HG02571 (cell line): Measurements from ENCODE around the gene GADD45A.

Experiments used
- ATAC-seq: cut with Tn5 transposase; IDR thresholded peaks from one replicate; pipeline ENCODE4 v1.9.1; 2021; ENCODE audit warnings: mild to moderate bottlenecking, moderate library complexity; ENCODE audit not compliant: unreplicated experiment

GADD45A gene

DNA sequence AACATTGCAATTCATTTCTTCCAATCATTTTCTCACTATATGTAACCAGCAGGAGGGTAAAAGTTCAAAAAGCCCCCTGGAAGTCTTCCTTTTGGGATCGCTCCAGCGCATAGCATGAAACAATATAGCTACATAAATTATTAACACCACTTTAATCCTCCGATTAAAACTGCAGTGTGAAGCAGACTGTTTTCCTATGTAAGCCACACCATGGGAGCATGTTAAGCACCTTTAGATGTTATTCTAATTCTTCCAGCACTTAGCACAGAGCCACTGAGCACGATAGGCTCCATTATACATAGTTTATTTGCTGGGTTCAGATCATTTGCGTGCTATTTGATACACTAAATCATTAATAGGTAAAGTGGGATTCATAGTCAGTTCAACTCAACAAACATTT, 18.4 kb upstream of the GADD45A start:
- no peak for ATAC-seq

DNA sequence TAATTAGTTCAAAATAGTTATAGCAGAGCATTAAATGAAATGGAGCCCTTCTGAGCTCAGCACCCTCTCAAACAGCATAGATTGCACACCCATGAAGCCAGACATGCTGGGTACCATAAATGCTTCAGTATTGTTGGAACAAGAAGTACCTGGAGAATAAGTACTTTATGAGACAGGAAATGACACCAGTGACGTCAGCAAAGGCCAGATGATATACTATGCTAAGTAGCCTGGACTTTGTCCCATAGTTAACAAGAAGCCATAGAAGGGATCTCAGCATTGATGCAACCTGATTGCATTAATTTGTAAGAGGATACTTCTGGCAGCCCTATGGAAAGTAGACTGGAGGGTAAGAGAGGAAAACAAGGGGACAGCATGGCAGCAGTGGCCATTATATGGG, 16.3 kb upstream of the GADD45A start:
- no peak for ATAC-seq

DNA sequence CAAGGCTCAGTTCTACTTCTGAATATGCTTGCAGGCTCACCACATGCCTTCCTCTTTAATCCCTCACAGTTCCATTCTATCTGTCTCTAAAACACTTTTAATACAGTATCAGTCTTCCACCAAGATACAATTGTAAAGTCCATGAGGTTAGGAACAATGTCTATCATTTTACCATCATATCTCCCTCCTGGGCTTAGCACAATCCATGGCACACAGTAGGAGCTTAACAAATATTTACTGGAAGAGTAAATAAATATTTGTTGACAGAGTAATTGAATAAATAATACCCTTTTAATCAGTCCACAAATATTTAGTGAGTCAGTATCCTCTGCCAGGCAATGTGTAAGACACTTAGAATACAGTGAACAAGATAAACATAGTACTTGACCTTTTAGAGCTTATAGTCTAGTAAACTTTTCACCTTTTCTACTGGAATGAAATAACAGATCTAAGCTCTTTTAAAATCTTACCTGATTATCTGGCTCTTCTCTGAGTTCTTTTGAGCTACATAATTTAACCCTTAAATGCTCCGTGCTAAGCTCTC, 12.7 kb upstream of the GADD45A start:
- ATAC-seq = no peak

DNA sequence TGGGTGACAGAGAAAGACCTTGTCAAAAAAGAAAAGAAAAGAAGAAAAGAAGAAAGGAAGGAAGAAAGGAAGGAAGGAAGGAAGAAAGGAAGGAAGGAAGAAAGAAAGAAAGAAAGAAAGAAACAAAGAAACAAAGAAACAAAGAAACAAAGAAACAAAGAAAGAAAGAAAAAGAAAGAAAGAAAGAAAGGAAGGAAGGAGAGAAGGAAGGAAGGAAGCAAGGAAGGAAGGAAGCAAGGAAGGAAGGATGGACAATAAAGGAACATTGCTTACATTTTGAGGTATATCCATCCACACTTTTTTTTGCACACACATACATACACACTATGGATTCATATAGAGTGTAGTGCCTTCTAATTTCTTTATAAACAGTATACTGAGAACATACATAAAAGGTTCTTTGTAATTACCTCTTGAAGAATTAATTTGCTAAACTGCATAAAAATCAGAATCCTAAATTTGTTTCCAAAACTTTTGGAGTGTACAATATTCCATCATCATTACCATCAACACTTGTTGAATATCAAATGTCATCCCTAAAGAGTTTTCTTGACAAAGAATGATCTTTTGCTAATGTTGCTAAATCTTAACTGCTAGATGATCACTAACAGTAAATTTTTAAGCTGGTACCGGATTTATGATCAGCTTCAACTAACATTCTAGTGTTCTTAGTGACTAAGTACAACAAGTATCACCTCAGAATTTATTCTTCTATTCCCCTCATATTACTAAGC, 11.4 kb upstream of the GADD45A start:
- no peak for ATAC-seq

DNA sequence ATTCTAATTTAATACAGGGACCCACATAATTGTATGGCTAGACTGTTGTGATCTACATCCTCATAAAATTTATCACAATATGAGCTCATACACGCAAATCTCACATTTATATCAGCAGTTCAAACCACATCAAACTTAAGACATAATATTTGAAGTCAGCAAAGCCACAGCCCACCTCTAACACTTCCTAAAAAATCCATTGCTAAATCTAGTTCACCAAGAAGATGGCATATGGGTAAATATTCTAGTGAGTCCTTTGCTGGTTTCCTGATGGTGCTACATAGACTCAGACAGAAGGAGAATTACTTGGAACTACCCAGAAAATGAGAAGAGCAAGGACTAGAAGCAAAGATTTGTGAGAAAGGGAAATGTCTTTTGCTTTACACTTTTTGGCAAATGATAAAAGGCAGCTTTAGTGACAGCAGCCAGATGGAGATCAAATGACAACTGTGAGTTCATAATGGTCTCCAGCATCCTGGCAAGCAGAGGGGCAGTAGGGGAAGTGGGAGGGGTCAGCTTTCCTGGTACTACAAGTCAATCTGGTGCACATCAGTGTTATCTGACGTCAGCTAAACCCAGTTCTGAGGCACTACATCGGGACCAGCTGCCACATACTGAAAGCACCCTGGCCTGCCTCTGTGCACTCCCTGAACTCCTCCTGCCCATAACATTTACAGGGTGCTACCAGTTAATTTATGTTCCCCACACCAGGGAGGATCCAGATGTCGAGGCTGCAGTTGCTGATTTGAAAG, 10.6 kb upstream of the GADD45A start:
- ATAC-seq = peak; percentile 53

DNA sequence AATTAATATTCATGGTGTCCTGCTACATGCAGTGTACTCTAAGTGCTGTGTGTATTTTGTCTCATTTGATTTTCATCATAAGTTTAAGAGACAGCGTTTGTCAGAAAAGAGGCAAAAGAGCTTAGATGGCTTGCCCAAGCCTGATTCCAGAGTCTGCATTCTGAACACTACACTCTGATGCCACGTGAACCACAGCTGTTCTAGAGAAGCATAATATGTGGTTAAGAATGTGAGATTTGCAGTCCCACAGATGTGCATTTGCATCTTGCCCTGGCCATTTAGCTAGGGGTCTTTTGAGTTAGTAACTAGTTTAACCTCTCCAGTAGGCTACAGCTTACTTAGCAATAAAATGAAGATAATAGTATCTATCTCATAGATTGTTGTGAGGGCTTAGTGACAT, 9.2 kb upstream of the GADD45A start:
- peak; percentile 83 for ATAC-seq

DNA sequence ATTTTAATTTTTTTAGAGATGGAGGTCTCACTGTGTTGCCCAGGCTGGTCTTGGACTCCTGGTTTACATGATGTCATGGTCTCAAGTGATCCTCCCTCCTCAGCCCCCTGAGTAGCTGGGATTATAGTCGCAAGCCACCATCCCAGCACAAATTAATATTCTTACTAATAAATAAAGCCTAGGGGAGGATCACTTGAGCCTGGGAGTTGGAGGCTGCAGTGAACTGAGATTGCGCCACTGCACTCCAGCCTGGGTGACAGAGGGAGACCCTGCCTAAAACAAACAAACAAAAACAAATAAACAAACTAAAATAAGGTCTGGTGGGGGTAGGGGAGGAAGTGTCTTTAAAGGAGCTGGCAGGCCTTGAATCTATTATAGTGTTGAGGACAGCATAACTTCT, 8.7 kb upstream of the GADD45A start:
- ATAC-seq = no peak

DNA sequence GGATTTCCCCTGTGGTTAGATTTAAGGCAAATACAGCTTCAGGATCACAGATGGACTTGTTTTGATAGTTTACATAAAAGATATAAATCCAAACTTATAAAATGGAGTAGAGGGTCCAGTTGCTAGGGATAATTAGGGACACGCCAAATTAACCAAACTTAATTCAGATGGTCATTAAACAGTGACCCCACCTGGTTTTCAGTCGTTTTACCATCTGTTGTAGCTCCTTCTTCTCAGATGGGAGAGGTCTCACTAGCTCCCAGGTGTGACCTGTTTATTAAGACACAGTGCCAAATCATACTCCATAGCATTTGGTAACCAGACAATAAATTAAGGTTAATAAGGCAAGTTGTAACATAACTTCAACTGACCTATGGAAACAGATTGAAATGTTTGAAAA, 8.1 kb upstream of the GADD45A start:
- no peak for ATAC-seq

DNA sequence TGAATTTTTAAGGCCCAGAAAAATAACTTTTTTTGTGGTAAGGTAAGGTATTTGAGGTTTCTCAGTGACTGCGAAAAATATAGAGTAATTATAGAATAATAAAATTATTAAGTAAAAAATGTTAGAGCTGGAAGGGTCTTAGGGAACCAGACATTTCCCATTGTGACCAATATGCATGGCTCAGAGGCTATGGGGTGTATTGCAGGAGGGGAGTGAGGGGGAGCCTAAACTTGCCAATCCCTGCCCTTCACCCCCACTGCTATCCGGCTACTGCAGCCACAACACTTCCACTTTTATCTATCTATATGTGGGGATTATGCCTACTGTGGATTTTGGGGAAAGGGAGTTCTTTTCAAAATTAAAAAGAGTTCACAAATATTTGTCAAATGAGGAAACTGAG, 7.6 kb upstream of the GADD45A start:
- no peak for ATAC-seq

DNA sequence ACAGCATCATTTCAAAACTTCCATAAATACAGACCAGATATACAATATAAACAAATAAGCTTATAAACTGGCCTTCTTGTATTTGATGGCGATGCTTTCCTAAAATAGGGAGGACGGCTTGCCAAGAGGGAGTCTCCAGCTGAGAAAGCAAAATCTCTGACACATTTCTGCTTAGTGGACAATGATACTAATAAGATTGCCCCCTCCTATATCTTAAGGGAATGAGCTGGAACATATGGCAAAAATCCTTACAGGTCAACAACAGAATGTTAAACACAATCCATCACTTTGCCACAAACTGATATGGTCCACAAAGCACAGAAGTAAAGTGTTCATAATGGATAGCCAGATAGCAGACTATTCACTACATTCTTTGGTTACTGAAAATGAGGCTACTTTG, 7.1 kb upstream of the GADD45A start:
- ATAC-seq = no peak

DNA sequence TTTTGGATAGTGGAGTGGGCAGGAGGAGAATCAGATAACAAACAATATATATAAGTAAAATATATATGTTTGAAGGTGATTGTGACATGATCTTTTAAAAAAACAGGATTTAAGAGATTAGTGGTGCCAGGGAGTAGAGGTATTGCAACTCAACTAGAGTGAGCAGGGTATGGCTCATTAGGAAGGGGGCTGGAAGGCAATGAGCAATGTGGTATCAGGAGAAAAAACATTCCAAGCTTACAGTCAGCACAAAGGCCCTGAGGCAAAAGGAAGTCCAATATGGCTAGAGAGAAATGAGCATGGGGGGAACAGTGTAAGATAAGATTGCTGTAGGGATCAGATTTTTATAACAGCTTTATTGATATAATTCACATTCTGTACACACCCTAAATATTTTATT, 5.3 kb upstream of the GADD45A start:
- no peak for ATAC-seq

DNA sequence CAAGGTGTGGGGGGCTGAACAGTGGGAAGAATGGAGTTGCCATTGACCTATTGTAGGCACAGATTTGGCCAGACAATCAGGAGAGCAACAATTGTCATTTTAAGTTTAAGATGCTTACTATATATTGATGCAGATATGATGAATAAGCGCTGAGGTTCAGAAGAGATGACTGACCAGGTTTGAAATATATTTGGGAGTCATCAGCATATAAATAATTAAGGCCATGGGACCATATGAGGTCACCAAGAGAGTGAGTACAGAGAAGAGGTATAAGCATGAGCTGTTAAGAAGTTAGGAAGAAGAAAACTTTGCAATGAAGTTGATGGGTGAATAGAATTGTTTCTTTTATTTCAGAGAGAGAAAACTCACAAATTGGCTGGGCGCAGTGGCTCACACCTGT, 4.5 kb upstream of the GADD45A start:
- no peak for ATAC-seq

DNA sequence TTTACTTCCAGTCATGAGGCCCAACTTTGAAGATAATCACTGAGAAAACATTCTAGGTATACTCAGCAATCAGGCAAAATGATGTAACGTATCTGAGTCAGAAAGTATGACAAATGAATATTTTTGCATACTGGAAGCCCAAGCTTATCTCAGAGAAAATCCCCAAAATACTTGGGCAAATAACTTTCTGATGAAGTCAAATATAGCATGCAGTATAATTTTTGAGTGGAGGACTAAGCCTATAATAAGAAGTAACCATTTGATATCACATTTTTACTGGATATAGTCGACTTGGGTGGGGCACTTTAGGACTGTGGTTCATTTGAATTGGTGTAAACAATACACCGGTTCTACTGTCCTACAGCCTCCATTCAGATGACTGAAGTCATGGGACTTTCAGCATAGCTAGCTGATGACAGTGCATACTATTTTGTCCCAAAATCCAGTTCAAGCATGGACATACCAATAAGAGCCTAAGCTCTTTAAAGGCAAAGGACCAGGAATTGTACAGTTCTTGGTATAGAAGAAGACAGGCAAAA, 2.3 kb upstream of the GADD45A start:
- ATAC-seq = no peak

DNA sequence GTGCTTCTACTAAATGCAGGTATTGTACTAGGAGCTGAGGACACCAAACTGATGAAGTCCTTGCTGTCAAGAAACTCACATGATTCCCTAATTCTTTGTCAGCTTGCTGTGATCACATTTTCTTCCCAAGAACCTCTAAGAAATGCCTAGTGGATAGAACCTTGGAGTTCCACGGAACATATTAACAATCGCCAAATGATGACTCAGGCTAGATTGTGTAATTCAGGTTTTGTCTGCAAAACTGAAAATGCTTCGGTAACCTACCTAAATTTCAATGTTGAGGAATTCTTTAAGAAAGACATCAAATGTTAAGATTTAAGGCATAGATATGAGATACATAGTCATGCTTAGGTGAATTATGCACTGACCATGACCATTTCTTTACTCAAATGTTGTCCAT, 1.7 kb upstream of the GADD45A start:
- ATAC-seq = no peak

DNA sequence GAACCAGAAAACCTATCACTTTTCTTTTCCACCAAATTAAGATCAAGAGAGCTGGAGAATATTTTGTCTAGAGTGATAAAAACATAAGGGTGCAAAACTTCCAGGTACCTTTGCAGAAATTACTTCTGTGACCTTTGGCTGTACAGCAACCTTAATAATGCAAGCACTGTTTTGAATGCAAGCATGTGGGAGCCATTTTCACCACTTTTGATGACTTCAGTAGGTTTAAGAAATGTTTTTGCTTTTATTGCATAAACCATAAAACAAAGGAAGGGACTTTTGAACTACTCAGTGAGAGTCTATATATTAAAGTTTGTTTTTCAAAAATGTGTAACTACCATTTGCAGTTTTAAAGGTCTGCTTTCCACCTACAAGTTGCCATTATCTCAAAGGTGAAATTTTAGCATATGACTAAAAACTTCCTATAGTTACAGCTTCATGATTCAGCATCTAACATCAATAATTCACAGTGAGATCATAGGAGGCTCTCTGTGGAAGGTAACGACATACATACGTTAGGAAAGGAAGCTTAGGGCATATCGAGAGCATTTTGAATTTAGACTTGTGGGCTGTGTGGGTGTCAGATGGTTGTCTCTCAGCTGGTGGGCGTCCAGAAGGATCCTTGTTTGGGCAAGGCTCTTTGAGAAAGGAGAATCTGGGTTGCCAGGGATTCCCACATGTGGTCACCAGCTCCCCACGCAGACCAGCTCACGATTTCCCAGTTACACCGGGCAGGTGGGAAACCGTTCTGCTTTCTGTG, 1.1 kb upstream of the GADD45A start:
- no peak for ATAC-seq

DNA sequence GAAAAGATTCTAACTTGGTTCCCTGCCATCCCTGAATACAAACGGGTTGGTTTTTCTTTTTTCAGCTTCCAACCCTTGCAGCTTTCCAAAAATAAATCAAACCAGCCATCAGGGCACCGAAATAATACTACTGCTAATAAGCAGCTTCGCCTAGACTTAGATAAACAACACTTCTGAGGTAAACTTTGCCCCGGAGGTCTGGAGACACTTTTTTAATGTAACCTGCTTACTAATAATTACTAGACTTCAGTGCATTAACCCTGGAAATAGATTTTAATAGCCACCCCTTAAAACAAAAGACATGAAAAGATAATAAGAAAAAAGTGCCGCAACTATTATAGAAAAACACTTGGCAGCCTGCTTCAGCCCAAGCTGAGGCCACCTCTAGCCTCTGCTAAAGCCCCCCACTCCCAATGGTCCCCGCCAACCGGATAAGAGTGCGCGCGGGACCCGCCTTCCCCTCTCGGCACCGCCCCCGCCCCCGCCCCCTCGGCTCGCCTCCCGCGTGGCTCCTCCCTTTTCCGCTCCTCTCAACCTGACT, 405 bp upstream of the GADD45A start:
- ATAC-seq = no peak

DNA sequence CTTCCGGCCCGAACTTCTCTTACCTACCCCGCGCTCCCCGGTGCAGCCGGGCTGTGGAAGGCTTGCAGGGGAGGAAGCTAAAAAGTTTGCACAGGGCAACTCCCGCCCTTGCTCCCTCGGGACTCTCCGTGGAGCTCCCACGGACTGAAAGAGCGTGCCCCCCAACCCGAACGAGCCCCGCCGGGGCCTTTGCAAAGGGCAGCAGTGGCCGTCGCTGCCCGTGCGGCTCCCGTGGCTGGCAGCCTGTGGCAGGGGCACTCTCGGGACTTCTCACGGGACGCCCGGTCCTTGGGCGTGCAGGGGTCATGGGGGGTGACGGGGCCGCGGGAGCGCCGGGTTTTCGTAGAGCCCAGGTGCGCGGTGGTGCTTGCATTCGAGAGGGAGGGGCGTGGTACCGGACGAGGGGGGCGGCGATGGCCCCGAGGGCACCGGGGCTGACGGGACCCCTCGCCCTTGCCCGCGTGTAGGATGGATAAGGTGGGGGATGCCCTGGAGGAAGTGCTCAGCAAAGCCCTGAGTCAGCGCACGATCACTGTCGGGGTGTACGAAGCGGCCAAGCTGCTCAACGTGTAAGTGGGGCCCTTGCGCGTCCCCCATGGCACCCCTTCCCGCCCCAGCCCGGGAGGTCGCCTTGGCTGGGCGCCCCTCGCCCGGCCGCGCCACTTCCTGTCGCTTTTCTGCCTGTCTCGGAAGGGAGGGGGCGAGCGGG, 711 bp downstream of the GADD45A start:
- ATAC-seq = peak; percentile 22

DNA sequence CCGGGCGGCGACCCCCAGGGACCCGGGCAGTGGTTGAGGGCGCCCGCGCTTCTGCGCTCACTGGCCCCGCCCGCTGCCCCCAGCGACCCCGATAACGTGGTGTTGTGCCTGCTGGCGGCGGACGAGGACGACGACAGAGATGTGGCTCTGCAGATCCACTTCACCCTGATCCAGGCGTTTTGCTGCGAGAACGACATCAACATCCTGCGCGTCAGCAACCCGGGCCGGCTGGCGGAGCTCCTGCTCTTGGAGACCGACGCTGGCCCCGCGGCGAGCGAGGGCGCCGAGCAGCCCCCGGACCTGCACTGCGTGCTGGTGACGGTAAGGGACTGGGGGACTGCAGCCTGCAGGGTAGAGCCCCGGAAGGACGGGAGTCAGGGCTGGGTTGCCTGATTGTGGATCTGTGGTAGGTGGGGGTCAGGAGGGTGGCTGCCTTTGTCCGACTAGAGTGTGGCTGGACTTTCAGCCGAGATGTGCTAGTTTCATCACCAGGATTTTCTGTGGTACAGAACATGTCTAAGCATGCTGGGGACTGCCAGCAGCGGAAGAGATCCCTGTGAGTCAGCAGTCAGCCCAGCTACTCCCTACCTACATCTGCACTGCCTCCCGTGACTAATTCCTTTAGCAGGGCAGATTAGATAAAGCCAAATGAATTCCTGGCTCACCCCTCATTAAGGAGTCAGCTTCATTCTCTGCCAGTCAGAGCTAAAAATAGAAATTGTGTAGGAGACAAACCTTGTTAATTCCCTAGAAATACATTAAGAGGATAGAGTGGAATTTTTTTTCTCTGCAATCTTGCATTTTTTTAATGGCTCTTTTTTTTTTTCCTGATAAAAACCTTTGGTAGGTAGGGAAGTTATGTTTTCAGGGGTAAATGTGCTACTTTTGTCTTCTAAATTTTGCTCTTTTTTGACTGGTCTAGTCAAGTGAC, 1.5 kb downstream of the GADD45A start:
- ATAC-seq = peak; percentile 25

DNA sequence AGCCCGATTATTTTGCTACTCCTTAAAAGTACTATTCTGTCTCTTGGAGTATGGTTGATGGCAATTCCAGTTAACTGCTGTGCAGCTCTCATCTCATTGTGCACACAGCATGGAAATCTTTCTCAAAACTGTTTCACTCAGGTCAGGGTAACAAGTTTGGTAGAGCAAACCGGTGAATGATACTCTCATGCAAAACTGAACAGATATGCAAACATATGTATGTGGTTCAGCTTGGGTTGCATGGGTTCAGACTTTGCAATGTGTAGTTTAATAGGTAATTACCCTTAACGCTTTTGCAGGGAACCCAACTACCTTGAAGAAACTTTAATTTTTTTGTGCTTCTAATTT, 2.2 kb downstream of the GADD45A start:
- ATAC-seq = no peak
